H4 (cell line): ENCODE measurements around the gene PRG3. TPM values are rescaled to one million over a fixed set of nuclear protein-coding genes. Genes with fewer than 3 reads are reported as not detected.
"Not testable (repeated sequence)": the region's sequence is repeated elsewhere in the genome, so short reads cannot be mapped to it uniquely, and the experiment has no call there.

Experiments
- DNase-seq: peaks from one replicate; pipeline ENCODE4 v3.0.0-alpha.2; 2015; ENCODE audit warnings: low spot score
- total RNA-seq: library from RNA; depleted of rRNA; stranded (reverse); fragments of >200 nt; shearing (Covaris generic); gene quantifications from 2 replicates; pipeline ENCODE4 v1.2.3, GENCODE V29; 2014

PRG3 gene
- total RNA-seq, 1 experiment from 2014 or later, result not detected

- no peak for DNase-seq
Measured at GRCh38 chr11:57387289-57388030, 6.5 kb upstream of the PRG3 start.

- DNase-seq, result no peak
Measured at GRCh38 chr11:57386178-57386940, 5.4 kb upstream of the PRG3 start.

- DNase-seq, result no peak
Measured at GRCh38 chr11:57379732-57380131, 1.2 kb downstream of the PRG3 start.

GRCh38 chr11:57378186-57378585 is 2.8 kb downstream of the PRG3 start:
- DNase-seq, result no peak

- no peak for DNase-seq
Measured at GRCh38 chr11:57377107-57377506, 3.8 kb downstream of the PRG3 start.

- DNase-seq, result no peak
Measured at GRCh38 chr11:57376095-57377090, 4.6 kb downstream of the PRG3 start.

- DNase-seq, result no peak
Measured at GRCh38 chr11:57375490-57375889, 5.5 kb downstream of the PRG3 start.

- no peak for DNase-seq
Measured at GRCh38 chr11:57374966-57375365, 6.0 kb downstream of the PRG3 start.

- no peak for DNase-seq
Measured at GRCh38 chr11:57373146-57373545, 7.8 kb downstream of the PRG3 start.

- DNase-seq, result no peak
Measured at GRCh38 chr11:57370941-57371340, 10.0 kb downstream of the PRG3 start.

GRCh38 chr11:57370251-57370650 is 10.7 kb downstream of the PRG3 start:
- no peak for DNase-seq

- no peak for DNase-seq
Measured at GRCh38 chr11:57368845-57369232, 12.1 kb downstream of the PRG3 start.

GRCh38 chr11:57368106-57368844 is 12.7 kb downstream of the PRG3 start:
- no peak for DNase-seq

GRCh38 chr11:57364851-57365660 is 15.9 kb downstream of the PRG3 start:
- no peak for DNase-seq

- no peak for DNase-seq
Measured at GRCh38 chr11:57363131-57364080, 17.5 kb downstream of the PRG3 start.

GRCh38 chr11:57361926-57362325 is 19.0 kb downstream of the PRG3 start:
- DNase-seq, result no peak

GRCh38 chr11:57361420-57361819 is 19.5 kb downstream of the PRG3 start:
- not testable (repeated sequence) for DNase-seq

- no peak for DNase-seq
Measured at GRCh38 chr11:57360991-57361390, 20.0 kb downstream of the PRG3 start.
